UCSD-AML1 (cell line): ENCODE results near the gene NTF3.

Experiments
- DNase-seq: peaks from one replicate; lab custom pipeline; 2025; ENCODE audit not compliant: unreplicated experiment; lab: John Stamatoyannopoulos, UW

NTF3 gene

DNA sequence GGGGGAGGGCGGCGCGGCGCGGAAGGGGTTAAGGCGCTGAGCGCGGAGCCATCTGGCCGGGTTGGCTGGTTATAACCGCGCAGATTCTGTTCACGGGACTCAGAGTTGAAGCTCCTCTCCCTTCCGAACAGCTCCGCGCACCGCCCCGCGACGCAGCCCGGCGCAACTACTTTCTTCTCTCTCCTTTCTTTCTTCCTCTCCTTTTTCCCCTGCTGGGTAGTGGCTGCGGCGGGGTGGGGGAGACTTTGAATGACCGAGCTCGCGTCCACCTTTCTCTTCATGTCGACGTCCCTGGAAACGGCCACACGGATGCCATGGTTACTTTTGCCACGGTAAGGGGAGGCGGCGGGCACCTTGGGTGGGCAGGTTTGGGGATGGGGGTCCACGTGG, at the start of gene NTF3:
TSS of gene NTF3 (plus strand) at position 98 of the 390 bp plus-strand sequence. CDS start at position 315, 217 bp downstream.
- DNase-seq, result no peak

DNA sequence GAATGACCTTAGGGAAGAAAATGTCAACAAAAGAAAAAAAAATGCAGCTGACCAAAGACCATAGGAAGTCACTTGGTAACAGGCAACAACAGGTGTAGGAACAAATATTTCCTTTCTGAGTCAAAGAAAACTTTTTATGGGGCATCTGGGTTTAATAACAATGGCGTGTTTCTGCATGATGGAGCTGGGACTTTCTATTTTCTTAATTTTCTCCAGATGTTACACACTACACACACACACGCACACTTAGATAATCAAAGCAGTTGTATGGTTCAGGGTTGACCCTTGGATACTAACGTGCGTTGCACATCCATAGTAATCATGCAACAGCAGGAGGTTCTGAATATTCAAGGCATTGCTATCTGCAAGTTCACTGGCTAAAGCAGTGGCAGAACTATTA, 47.9 kb upstream of the NTF3 start:
- no peak for DNase-seq

- no peak for DNase-seq
These were observed 43.0 kb upstream of the NTF3 start for GRCh38 chr12:5388581-5389535.

DNA sequence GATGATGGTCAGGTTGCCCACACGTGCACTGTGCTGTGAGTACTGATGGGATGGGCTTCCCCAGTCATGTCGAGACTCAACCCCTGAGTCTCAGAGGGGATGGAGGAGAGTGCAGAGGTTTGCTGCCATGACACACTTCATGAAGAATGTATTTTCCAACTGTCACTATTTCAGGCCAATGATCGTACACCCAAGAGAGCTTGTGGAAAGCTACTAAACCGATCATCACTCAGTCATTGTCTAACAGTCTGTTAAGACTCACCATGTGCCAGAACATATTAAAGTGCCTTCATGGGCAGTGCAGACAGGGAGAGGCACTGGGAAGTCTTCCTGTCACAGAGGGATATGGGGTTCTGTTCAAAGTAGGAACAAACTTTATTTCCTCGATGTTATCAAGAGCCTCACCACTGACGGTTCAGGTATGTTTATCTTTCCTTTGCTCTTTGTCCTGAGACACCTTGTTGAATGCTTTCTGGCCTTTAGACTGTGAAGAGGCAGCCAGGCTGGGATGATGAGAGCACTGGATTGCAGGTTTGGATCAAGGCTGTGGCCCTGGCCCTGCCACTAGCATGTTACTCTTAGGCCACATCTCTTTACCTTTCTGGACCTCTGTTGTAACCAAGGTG, 41.6 kb upstream of the NTF3 start:
- no peak for DNase-seq

DNA sequence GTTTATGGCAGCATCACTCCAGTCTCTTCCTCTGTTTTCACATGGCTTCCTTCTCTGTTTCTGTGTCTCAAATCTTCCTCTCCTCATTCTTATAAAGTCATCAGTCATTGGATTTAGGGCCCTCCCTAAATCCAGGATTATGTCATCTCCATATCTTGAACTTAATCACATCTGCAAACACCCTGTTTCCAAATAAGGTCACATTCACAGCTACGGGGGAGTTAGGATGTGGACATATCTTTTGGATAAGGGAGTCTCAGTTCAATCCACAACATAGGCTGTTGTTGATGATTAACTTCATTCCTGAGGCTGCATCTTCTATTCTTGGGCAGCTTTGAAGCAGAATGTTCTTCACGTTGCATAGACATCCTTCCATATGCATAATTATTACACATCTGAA, 40.3 kb upstream of the NTF3 start:
- DNase-seq, result no peak

DNA sequence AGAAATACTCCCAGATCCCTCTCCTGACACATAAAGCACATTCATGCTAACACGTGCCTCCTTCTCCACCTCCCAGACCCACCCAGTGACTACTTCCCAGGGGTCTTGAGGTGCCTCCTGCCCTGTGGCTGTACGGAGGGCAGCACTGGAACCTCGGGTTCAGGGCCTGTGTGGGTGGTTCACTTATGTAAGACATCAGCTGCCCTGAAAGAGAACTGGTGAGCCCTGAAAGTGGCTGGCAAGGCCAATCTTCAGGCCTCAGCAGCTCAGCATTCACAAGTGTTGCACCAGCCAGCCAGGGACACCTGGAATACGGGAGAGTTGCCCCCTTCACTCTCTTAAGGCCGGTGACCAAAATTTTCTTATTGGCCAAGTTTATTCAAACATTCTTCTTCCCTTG, 38.9 kb upstream of the NTF3 start:
- no peak for DNase-seq

DNA sequence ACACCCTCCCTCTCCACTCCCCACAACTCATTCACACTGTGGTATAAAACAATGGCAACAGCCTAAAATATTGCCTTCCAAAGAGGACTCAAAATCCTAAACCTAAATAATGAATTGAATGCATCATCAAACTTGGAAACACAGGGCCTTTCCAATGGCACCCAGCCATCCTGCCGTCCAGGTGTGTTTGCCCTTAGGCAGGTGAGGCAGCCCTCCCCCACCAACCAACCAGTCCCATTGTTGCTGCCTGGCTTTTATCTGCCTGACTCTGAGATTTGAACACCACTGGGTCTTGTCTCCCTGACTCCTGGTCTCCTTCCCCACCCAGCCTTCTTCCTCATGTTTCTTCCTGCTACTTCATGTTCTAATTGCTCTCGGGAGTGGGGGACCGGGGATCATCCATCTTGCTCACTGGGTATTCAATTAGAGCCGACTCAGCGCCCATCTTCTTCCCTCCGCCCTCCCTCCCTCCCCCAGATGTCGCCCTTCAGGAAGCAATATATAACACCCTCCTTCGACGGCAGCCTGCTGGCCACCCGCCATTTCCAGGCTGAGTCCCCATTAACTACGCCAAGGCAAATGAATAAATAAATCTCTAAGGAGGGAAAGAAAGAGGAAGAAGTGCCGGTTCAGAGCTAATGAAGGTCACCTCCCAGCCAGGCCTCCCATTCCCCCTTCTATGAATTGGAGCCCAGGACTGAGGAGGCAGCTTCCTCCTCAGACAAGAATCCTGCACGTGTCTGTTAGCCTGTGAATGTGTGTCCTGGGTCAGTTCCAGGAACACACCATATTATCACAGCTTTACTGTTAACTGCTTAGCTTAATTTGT, 36.3 kb upstream of the NTF3 start:
- no peak for DNase-seq

DNA sequence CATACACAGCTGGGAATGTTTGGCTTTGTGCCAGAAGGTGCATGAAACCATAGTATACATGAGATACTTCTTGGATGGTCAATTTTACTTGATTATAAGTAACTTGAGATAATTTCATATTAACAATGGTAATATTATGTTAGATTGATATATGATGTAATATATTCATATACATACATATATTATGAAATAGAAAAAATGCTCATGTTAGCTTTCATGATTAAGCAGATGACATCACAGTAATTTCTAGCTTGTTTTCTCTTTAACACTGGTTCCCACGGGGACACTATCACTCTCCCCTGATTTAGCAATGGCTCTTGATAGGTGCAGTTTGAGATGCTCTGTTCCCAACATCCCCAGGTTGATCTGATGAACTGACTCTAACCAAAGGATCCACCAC, 35.4 kb upstream of the NTF3 start:
- DNase-seq, result no peak

DNA sequence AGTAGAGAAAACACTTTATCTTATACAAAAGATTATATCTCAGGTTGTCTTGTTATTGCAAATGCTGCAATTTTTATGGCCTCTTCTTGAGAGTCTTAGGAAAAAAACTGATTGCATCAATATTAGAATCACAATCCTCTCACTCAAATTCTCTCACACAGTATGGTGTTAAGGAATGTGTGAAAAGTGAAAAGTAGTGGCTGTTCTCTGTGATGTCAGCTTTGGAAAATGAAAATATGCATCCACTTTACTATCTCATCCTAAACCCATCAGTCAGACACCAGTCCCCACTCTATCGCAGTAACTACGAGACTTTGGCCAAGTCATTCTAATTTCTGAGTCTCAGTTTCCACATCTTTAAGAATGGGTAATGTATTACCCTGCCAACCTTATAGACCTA, 32.6 kb upstream of the NTF3 start:
- no peak for DNase-seq

DNA sequence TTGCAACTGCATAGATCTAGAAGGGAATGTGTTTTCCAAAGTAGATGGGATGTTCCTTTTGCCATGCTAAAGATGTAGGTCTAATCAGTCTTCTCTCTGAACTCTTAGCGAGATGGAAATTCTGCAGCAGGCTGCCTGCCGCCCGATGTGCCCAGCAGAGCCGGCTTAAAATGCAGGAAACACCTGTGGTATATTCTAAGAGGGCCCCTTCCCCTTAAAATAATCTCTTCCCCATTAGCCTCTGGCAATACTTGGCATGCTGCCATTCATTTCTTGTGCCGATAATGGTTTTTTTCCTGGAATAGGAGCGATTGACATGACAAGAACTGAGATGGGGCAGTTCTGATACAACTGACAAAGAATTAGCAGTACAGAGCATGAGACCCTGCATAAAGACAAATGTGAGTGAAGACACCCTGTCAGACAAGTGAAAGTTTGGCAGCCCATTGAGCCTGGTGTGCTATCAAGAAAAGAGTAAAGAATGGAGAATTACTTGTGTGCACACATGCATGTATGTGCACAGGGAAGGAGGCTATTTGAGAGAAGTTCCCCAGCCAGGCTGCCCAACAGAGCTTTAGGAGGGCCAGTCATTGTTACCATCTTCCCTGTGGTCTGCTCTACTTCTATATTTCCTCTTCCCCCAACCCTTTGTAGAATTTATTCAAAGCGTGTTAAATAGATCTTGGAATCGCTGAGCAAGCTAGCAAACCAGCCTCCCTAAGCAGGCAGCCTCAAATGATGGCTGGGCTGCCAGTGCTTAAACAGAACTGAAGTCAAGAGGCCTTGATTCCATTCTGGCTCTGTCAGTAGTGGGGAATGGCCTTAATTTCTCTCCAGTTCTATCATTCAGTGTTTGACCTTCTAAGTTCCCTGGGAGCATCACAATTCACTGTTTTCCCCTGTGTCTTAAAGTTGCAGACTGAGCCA, 29.6 kb upstream of the NTF3 start:
- DNase-seq, result no peak

GRCh38 chr12:5403411-5403810, 28.5 kb upstream of the NTF3 start:
- DNase-seq, result no peak

- DNase-seq, result no peak
These were observed 24.7 kb upstream of the NTF3 start for GRCh38 chr12:5407034-5407856.

GRCh38 chr12:5409619-5410018, 22.3 kb upstream of the NTF3 start:
- DNase-seq, result no peak

DNA sequence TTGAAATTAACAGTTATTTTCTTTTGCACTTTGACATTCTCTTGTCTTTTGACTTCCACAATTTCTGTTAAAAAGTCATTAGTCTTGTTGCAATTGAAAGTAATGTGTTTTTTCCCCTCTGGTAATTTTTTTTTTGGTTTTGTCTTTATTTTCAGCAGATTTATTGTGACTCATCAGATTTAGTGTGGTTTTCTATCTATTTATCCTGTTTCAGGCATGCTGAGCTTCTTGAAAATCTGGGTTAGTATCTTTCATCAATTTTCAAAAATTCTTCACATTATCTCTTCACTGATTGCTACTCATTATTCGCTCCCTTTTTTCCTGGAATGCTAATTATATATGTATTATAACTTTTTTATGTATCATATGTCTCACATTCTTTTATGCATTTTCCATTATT, 15.3 kb upstream of the NTF3 start:
- DNase-seq, result no peak

GRCh38 chr12:5417500-5417899, 14.4 kb upstream of the NTF3 start:
- no peak for DNase-seq

GRCh38 chr12:5428332-5429221, 3.3 kb upstream of the NTF3 start:
- no peak for DNase-seq

DNA sequence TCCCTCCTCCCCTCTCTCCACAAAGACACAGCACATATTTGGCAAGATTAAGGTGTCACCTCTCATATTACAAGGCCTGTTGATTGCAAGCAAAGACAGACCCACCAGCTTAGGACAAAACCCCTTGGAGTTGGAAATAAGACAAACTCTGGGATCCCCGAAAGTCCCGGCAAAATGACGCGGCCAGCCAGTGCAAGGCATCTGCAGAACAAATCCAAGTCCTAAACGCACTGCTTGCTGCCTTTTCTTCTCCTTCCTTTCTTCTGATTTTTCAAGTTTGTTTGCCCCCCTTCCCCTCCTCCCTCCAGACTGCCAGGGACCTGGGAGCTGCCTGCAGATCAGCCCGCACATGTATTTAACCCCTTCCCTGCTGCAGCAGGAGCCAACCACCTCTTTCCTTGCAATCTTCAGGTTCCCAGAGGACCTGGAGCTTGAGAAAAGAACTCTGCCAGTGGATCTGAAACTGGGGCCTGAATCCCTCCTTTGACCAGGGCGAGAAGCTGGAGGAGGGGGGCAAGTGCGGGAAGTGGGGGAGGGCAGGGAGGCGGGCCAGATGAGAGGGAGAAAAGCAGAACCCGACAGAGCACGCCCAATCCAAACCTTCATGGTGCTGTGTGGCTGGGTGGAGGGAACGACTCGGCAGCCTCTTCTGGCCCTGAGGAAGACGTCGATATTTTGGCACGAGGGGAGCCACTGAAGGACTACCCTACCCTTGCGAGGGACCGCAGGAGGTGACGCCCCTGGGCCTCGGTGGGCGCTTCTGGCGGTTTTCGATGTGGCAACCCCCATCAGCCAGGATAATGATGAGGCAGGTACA, 2.0 kb upstream of the NTF3 start:
- no peak for DNase-seq
